HepG2 (cell line): Measurements from ENCODE around the gene JPT1. TPM values are rescaled to one million over a fixed set of nuclear protein-coding genes. Genes with fewer than 3 reads are reported as not detected.
A peak's percentile ranks its signal among the peaks of the same experiment; 100 is the strongest.

Experiments used
- ATAC-seq: fragments of 200-7000 bp; cut with Tn5 transposase; 3 replicates; pipeline ENCODE4 v1.9.1; 2020; ENCODE audit warnings: mild to moderate bottlenecking, moderate library complexity
- BruUV-seq: library from RNA; stranded (reverse); fragments of 400-500 nt; replicated peaks from 2 replicates; lab custom pipeline; 2021; lab: Mats Ljungman, UMichigan
- CTCF ChIA-PET: fragments of 300-600 bp; formaldehyde crosslinking; extraction: SDS; loops from one replicate; lab custom pipeline; 2021; ENCODE audit warnings: low total read pairs, inconsistent platforms, low intra/inter-chr PET ratio; lab: Yijun Ruan, JAX
- POLR2A ChIA-PET: fragments of 350-600 bp; sonication (Branson Sonifier 250); formaldehyde crosslinking; loops from one replicate; lab custom pipeline; 2020; ENCODE audit warnings: antibody characterized with exemption, inconsistent platforms; lab: Yijun Ruan, JAX
- DNase-seq: peaks from one replicate; pipeline ENCODE4 v3.0.0-alpha.2; 2015; ENCODE audit warnings: low spot score
- FAIRE-seq: peaks from 3 replicates; lab custom pipeline; 2011; peaks lifted over from hg19 to GRCh38; lab: Jason Lieb, UNC
- H2AFZ ChIP-seq: one replicate; pipeline ENCODE4 v1.6.1; 2011; ENCODE audit warnings: low read length, inconsistent platforms
- H3K27ac ChIP-seq: fragments of 300-600 bp; 3 replicates; pipeline ENCODE4 v1.8.0; 2011; ENCODE audit warnings: mixed run types, mild to moderate bottlenecking, mixed read lengths, low read length, inconsistent platforms; ENCODE audit not compliant: insufficient read depth; ENCODE audit errors: extremely low read length
- H3K27me3 ChIP-seq, 2 experiments: fragments of 200-600 bp in 1 of 2; 2 replicates in 1 of 2; 3 replicates in 1 of 2; pipeline versions ENCODE4 v1.6.0 to v1.8.0; 2011; ENCODE audit warnings: low read length in 2 of 2, mild to moderate bottlenecking in 2 of 2, moderate library complexity in 2 of 2, inconsistent platforms in 1 of 2; ENCODE audit not compliant: insufficient read depth in 2 of 2, control insufficient read depth in 1 of 2
- H3K36me3 ChIP-seq, 2 experiments: fragments of 200-600 bp in 1 of 2; replicated peaks in 1 of 2; 2 replicates in 1 of 2; 3 replicates in 1 of 2; pipeline versions ENCODE4 v1.5.1 to v1.8.0; 2011; ENCODE audit warnings: low read length in 2 of 2, inconsistent platforms in 1 of 2; ENCODE audit not compliant: insufficient read depth in 2 of 2, control insufficient read depth in 1 of 2
- H3K4me1 ChIP-seq: 2 replicates; pipeline ENCODE4 v1.5.1; 2012; ENCODE audit warnings: low read length, inconsistent platforms; ENCODE audit not compliant: insufficient read depth
- H3K4me2 ChIP-seq: 2 replicates; pipeline ENCODE4 v1.6.0; 2011; ENCODE audit warnings: low read depth, low read length, inconsistent platforms
- H3K4me3 ChIP-seq, 3 experiments: fragments of 200-600 bp in 1 of 3; sonication (generic), shearing (Covaris generic) in 1 of 3; replicated peaks in 1 of 3; 2 replicates each; pipeline ENCODE4 v1.5.1; 2011 to 2016; ENCODE audit warnings: low read length in 3 of 3, inconsistent platforms in 2 of 3, low read depth in 2 of 3, mild to moderate bottlenecking in 2 of 3, control low read depth in 1 of 3, mixed read lengths in 1 of 3; ENCODE audit not compliant: insufficient read depth in 1 of 3
- H3K79me2 ChIP-seq: one replicate; pipeline ENCODE4 v1.6.1; 2011; ENCODE audit warnings: low read length, inconsistent platforms; ENCODE audit not compliant: insufficient read depth
- H3K9ac ChIP-seq: 2 replicates; pipeline ENCODE4 v1.6.0; 2011; ENCODE audit warnings: mild to moderate bottlenecking, low read depth, low read length, inconsistent platforms; ENCODE audit not compliant: insufficient read depth
- H3K9me3 ChIP-seq: 2 replicates; pipeline ENCODE4 v1.5.1; 2012; ENCODE audit warnings: mild to moderate bottlenecking, low read length
- H4K20me1 ChIP-seq: 2 replicates; pipeline ENCODE4 v1.6.0; 2011; ENCODE audit warnings: inconsistent platforms, mild to moderate bottlenecking, low read length, moderate library complexity; ENCODE audit not compliant: insufficient read depth
- RARA ChIP-seq: IDR thresholded peaks from 2 replicates; pipeline ENCODE4 v1.6.1; 2016; ENCODE audit warnings: missing genetic modification reagents, missing compliant biosample characterization
- TAF1 ChIP-seq: sonication (generic); formaldehyde crosslinking; IDR thresholded peaks from 2 replicates; pipeline ENCODE4 v1.4.0; 2020; ENCODE audit warnings: missing genetic modification reagents
- ZKSCAN1 ChIP-seq: fragments of 150-350 bp; IDR thresholded peaks from 2 replicates; pipeline ENCODE4 v1.6.1; 2014; ENCODE audit warnings: low read length
- ZNF652 ChIP-seq: IDR thresholded peaks from 2 replicates; pipeline ENCODE4 v1.6.1; 2016; ENCODE audit warnings: low read depth, borderline replicate concordance
- ZNF788 ChIP-seq: sonication (generic); formaldehyde crosslinking; IDR thresholded peaks from 2 replicates; pipeline ENCODE4 v1.5.0; 2020; ENCODE audit warnings: mild to moderate bottlenecking, missing genetic modification reagents, borderline replicate concordance
- ZSCAN21 ChIP-seq: sonication (generic); formaldehyde crosslinking; IDR thresholded peaks from 2 replicates; pipeline ENCODE4 v1.8.0; 2022; ENCODE audit warnings: mild to moderate bottlenecking, missing genetic modification reagents, moderate library complexity, borderline replicate concordance
- WGBS: methylation state at CpG from one replicate; pipeline ENCODE4 v1.1.6; 2017; ENCODE audit warnings: low lambda C conversion rate; 5-methylcytosine and 5-hydroxymethylcytosine counted together
- in situ Hi-C: cut with HindIII; loops from 2 replicates; pipeline ENCODE4 v1.10.0; 2017; ENCODE audit warnings: low pct_unique_long_range_greater_than_20kb; ENCODE audit not compliant: extremely low pct_ligation_motif_present
- intact Hi-C: fragments of 100-400 bp; cut with micrococcal nuclease; formaldehyde crosslinking; loops from one replicate; pipeline ENCODE4 v1.10.0; 2022; ENCODE audit not compliant: unreplicated experiment
- polyA plus RNA-seq, 8 experiments: library from polyadenylated mRNA; depleted of rRNA in 3 of 8; stranded (reverse) in 7 of 8; unstranded in 1 of 8; fragments of >200 nt; fragmentation: Illumina TruSeq in 4 of 8; extraction: Trizol in 4 of 8; gene quantifications; 2 replicates each; pipeline versions ENCODE4 v1.2.1 to v1.2.3, GENCODE V29; 2011 to 2016; ENCODE audit warnings: low read depth in 4 of 8, missing spikeins in 1 of 8, mixed read lengths in 1 of 8; ENCODE audit not compliant: insufficient read depth in 1 of 8
- total RNA-seq, 5 experiments: library from RNA; depleted of rRNA; stranded (reverse); fragments of >200 nt; fragmentation: Illumina TruSeq; extraction: Trizol; gene quantifications; 2 replicates each; pipeline ENCODE4 v1.2.3, GENCODE V29; 2016; ENCODE audit warnings: low read depth in 1 of 5
- TF ChIP-seq, protein P1 (sequence below), 2 experiments: fragments of 450-650 bp in 1 of 2; sonication (generic) in 1 of 2; formaldehyde crosslinking; IDR thresholded peaks; 2 replicates each; pipeline versions ENCODE4 v1.5.0 to v1.8.0; 2020 to 2022; ENCODE audit warnings: mild to moderate bottlenecking in 1 of 2, missing genetic modification reagents in 1 of 2
- TF ChIP-seq, protein P2 (sequence below): sonication (generic); formaldehyde crosslinking; IDR thresholded peaks from 2 replicates; pipeline ENCODE4 v1.4.0; 2020; ENCODE audit warnings: missing genetic modification reagents, mild to moderate bottlenecking, borderline replicate concordance
- TF ChIP-seq, protein P3 (sequence below): sonication (generic); formaldehyde crosslinking; IDR thresholded peaks from 2 replicates; pipeline ENCODE4 v1.4.0; 2020; ENCODE audit warnings: low read depth, mild to moderate bottlenecking, missing genetic modification reagents
- TF ChIP-seq, protein P4 (sequence below): sonication (generic); formaldehyde crosslinking; IDR thresholded peaks from 2 replicates; pipeline ENCODE4 v1.5.1; 2020; ENCODE audit warnings: missing genetic modification reagents, mild to moderate bottlenecking, borderline replicate concordance

The JPT1 gene
- total and polyA plus RNA-seq, 2 of the 13 experiments (the other 11 are each of a cell fraction or from before 2014, with no cell fraction given) = 43.3 to 256 TPM

DNA sequence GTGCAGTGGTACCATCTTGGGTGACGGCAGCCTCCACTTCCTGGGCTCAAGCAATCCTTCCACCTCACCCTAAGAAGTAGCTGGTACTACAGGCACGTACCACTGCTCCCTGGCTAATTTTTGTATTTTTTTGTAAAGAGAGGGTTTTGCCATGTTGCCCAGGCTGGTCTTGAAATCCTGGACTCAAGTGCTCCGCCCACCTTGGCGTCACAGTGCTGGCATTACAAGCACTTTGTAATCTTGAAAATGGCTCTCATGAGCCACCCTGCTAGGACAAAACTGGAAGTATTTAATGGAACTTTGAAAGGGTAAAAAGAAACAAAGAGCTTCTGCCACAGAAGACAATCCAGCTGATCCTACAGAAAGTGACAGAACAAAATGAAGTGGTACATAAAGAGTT is 19.2 kb upstream of the JPT1 start:
- ATAC-seq (no peak), DNase-seq (no peak), FAIRE-seq (no peak)
- Histone ChIP-seq H3K4me1 (no peaks in the 10 kb centered on the region), H3K9me3 (no peaks in the 10 kb centered on the region), H3K27me3 (no peaks in the 10 kb centered on the region), H3K4me2 (no peak overlapping the region), H3K4me3 (no peak overlapping the region), H3K9ac (no peak overlapping the region), H2AFZ (no peak overlapping the region), H3K36me3 (peaks cover 25 to 82% of the 10 kb centered on the region in 2 experiments), H3K79me2 (peaks cover 38% of the 10 kb centered on the region), H3K27ac (no peak overlapping the region), H4K20me1 (peaks cover 7% of the 10 kb centered on the region)
- no TSS peak for BruUV-seq
- ChIA-PET POLR2A (interaction anchor here (2.4 to 3.1 kb wide), 2 partner anchors 19 to 59 kb away, joined by 8 to 12 read pairs; no protein-coding TSS in a partner anchor), CTCF (no interaction called here)
- intact Hi-C loops = no loop called here
- in situ Hi-C loops = no loop called here
- TF ChIP-seq, protein P1, sequence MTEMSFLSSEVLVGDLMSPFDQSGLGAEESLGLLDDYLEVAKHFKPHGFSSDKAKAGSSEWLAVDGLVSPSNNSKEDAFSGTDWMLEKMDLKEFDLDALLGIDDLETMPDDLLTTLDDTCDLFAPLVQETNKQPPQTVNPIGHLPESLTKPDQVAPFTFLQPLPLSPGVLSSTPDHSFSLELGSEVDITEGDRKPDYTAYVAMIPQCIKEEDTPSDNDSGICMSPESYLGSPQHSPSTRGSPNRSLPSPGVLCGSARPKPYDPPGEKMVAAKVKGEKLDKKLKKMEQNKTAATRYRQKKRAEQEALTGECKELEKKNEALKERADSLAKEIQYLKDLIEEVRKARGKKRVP (CRISPR knock-in tag; IDR thresholded peaks at IDR 0.05) = no peak
- TF ChIP-seq ZNF652 (CRISPR knock-in tag) = peak; percentile 62
- WGBS = 95% methylated on average over 4 of the region's 4 CpGs

DNA sequence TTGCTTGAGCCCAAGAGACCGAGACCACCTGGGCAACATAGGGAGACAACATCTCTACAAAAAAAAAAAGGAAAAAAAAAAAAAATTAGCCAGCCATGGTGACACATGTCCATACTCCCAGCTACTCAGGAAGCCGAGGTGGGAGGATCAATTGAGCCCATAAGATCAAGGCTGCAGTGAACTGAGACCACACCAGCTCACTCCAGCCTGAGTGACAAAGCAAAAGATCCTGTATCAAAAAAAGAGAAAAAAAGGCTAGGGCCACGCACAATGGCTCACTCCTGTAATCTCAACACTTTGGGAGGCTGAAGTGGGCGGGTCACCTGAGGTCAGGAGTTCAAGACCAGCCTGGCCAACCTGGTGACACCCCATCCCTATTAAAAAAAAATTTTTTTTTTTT is 14.7 kb upstream of the JPT1 start:
- Histone ChIP-seq H3K4me1 (no peaks in the 10 kb centered on the region), H3K36me3 (peaks cover 14 to 61% of the 10 kb centered on the region in 2 experiments)
- TF ChIP-seq, protein P2, sequence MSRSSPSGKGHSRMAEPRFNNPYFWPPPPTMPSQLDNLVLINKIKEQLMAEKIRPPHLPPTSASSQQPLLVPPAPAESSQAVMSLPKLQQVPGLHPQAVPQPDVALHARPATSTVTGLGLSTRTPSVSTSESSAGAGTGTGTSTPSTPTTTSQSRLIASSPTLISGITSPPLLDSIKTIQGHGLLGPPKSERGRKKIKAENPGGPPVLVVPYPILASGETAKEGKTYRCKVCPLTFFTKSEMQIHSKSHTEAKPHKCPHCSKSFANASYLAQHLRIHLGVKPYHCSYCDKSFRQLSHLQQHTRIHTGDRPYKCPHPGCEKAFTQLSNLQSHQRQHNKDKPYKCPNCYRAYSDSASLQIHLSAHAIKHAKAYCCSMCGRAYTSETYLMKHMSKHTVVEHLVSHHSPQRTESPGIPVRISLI (CRISPR knock-in tag) = peak; percentile 40; the same call in 1 of the 2 replicates
- TF ChIP-seq RARA (CRISPR knock-in tag) = 0 out of 2 replicates have a peak, but pooled peaks have one; percentile 8
- no peak for TF ChIP-seq ZSCAN21
- TF ChIP-seq, protein P3, sequence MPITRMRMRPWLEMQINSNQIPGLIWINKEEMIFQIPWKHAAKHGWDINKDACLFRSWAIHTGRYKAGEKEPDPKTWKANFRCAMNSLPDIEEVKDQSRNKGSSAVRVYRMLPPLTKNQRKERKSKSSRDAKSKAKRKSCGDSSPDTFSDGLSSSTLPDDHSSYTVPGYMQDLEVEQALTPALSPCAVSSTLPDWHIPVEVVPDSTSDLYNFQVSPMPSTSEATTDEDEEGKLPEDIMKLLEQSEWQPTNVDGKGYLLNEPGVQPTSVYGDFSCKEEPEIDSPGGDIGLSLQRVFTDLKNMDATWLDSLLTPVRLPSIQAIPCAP (CRISPR knock-in tag) = no peak
- no peak for TF ChIP-seq TAF1 (CRISPR knock-in tag)
- TF ChIP-seq, protein P4, sequence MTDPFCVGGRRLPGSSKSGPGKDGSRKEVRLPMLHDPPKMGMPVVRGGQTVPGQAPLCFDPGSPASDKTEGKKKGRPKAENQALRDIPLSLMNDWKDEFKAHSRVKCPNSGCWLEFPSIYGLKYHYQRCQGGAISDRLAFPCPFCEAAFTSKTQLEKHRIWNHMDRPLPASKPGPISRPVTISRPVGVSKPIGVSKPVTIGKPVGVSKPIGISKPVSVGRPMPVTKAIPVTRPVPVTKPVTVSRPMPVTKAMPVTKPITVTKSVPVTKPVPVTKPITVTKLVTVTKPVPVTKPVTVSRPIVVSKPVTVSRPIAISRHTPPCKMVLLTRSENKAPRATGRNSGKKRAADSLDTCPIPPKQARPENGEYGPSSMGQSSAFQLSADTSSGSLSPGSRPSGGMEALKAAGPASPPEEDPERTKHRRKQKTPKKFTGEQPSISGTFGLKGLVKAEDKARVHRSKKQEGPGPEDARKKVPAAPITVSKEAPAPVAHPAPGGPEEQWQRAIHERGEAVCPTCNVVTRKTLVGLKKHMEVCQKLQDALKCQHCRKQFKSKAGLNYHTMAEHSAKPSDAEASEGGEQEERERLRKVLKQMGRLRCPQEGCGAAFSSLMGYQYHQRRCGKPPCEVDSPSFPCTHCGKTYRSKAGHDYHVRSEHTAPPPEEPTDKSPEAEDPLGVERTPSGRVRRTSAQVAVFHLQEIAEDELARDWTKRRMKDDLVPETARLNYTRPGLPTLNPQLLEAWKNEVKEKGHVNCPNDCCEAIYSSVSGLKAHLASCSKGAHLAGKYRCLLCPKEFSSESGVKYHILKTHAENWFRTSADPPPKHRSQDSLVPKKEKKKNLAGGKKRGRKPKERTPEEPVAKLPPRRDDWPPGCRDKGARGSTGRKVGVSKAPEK = no peak
- TF ChIP-seq ZNF788 (CRISPR knock-in tag) = no peak
- no peak for TF ChIP-seq ZKSCAN1

More for the DNA sequence above, 14.7 kb upstream of the JPT1 start:
- H3K9ac ChIP-seq = no peak overlapping the region
- DNase-seq = no peak
- no peaks in the 10 kb centered on the region for H3K9me3 ChIP-seq
- FAIRE-seq = no peak
- peak overlapping the region; percentile 27 for H3K27ac ChIP-seq
- no TSS peak for BruUV-seq
- ATAC-seq = peak; percentile 52; the same call in 2 of the 3 replicates
- peaks cover 7% of the 10 kb centered on the region for H4K20me1 ChIP-seq
- ChIA-PET POLR2A (interaction anchor here (1.2 to 3.3 kb wide), 2 partner anchors 14 kb away, joined by 4 to 13 read pairs; partner anchors contain the start of gene SUMO2), CTCF (no interaction called here)
- H3K27me3 ChIP-seq = no peaks in the 10 kb centered on the region
- no peak overlapping the region for H2AFZ ChIP-seq
- peaks cover 11% of the 10 kb centered on the region for H3K79me2 ChIP-seq
- no peak overlapping the region for H3K4me2 ChIP-seq
- in situ Hi-C loops = no loop called here
- intact Hi-C loops = no loop called here
- no peak overlapping the region for H3K4me3 ChIP-seq
- WGBS = 86% methylated on average over 4 of the region's 4 CpGs
